Renal pelvis (tissue), 4 donors: Measurements from ENCODE around the gene NTNG2. TPM values are rescaled to one million over a fixed set of nuclear protein-coding genes. Genes with fewer than 3 reads are reported as not detected.
A peak's percentile ranks its signal among the peaks of the same experiment; 100 is the strongest.

Experiments
- DNase-seq: peaks from one replicate; pipeline ENCODE4 v3.0.0-alpha.2; 2013
- polyA plus RNA-seq, 3 donors: library from polyadenylated mRNA; unstranded; fragments of 120-200 nt; gene quantifications; one replicate each; pipeline ENCODE4 v1.2.1, GENCODE V29; 2013; ENCODE audit not compliant: insufficient read length in 3 of 3

NTNG2 gene
- polyA plus RNA-seq, 3 donors: 0.34 to 0.74 (median 0.41) TPM

GRCh38 chr9:132168851-132169250 lies 7.0 kb downstream of the NTNG2 start:
- DNase-seq: no peak

GRCh38 chr9:132169672-132170392 lies 8.0 kb downstream of the NTNG2 start:
- DNase-seq: no peak

- DNase-seq: no peak
Observed at GRCh38 chr9:132171702-132172101, 9.8 kb downstream of the NTNG2 start.

GRCh38 chr9:132172185-132172584 lies 10.3 kb downstream of the NTNG2 start:
- DNase-seq: no peak

- no peak for DNase-seq
Observed at GRCh38 chr9:132175431-132175830, 13.6 kb downstream of the NTNG2 start.

GRCh38 chr9:132176338-132176737 lies 14.5 kb downstream of the NTNG2 start:
- no peak for DNase-seq

DNA sequence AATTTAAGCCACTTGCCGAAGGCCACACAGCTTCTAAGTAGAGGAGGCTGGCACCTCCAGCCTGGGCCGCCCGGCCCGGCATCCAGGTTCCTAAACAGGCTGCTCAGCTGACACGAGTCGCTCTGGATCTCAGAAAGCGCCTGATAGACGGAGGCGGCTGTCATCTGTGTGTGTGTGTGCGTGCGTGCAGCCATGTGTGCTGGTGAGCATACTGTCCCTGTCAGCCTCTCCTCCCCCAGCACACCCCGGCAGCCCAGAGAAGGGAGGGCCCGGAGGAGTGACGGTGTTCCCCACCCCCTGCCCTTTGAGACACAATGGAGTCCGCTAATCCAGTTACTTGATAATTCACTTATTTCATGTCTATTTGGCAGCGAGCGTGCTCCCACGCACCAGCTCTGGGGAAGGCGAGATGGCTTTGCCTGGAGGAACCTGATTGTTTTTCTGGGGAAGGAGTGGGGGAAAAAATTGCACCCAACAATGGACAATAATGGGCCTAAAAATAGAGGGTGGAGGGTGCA lies 20.0 kb downstream of the NTNG2 start:
- peak; percentile 87 for DNase-seq

GRCh38 chr9:132182314-132183091 lies 20.6 kb downstream of the NTNG2 start:
- peak; percentile 55 for DNase-seq

GRCh38 chr9:132183134-132183533 lies 21.3 kb downstream of the NTNG2 start:
- no peak for DNase-seq

DNA sequence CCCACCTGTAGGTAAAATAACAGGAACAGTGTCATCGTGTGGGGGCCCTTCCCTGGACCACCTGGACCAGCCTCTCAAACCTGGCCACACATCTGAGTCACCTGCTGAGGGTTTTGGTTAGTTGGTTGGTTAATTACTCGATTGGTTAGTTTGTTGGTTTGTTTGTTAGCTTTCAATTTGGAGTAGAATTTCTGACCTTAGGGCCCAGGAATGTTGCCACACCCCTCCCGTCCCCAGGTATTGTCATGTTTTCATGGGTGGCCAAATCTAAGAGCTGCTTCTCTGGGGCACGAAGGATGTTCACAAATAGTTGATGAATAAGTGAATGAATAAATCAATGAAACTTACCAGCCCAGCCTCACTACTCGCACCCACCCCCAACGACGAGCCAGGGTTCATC lies 21.9 kb downstream of the NTNG2 start:
- no peak for DNase-seq

DNA sequence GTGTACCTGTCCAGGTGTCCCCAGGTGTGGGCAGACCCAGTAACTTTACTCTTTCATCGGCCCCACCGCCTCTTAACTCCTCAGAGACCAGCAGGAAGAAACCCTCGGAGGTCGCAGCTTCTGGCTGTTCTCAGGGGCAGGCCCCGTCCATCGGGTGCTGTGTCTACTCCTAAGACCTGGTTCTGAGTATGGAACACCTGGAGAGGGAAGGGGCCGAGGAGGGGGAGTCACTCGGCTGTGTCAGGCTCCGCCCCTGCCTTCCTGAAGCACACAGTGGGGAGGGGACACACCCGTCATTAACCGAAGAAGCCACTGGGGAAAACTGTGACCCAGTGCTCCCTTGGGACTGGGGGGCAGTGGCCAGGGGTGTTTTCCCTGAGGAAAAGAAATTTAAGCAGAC lies 22.3 kb downstream of the NTNG2 start:
- DNase-seq: no peak

DNA sequence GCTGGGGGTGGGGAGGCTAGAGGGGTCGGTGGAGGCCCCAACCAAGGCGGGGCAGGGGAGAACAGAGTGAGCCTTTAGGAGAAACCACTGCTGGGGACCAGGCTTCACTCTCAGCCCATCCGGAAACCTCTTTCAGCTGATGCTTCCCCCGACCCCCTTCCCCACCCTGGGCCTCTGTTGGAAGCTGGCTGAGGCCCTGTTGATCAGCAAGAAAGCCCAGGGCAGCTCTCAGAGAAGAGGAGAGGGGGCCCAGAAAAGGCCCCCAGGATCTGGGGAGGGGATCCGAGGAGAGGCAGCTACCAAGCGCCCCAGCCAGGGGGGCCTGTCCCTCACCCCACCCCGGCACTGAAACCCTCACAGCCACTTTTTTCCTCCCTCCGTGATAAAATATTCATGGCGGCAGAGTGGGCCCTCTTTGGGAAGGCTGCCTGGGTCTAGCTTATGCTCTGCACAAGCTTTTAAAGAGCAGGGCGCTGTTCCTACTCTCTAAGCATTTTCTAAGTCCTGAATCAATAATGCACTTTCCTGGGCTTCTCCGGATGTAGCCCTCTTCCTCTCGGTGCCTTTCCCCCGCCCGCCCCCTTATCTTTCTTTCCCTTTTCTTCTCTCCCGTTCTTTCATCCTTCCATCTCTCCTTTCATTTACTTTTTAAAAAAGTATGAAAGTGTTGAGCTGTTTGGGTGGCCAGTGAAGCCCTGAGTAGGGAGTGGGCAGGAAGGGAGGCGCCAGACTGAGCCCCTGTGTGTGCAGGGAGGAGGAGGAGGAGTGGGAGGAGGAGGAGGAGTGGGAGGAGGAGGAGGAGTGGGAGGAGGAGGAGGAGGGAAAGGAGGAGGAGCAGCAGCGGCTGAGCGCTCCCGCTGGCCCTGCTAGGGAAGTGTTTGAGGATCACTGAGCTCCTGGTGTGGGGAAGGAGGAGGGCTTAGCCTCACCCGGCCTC lies 23.5 kb downstream of the NTNG2 start:
- DNase-seq: no peak

DNA sequence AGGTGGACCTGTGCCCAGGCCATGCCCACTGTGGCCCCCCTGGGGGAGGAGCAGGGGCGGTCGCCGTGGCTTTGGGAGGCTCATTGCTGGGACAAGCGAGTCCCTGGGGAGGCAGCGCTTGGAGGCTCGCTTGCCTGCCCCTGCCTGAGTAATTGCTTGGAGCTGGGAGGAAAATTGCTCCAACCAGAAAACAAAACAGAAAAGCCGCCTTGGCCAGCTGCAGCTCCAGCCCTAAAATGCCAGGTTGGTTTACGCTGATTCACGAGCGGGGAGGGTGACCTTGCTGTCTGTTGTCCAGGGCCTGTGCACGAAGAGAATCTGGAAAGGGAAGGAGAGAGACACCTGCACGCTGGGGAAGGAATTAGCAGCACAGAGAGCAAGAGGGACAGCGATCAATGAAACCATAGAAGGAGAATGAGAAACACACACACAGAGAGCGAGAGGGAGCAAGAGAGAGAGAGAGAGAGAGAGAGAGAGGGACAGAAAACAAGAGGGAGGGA lies 25.3 kb downstream of the NTNG2 start:
- DNase-seq: peak; percentile 40

GRCh38 chr9:132190966-132191365 lies 29.1 kb downstream of the NTNG2 start:
- DNase-seq: no peak

DNA sequence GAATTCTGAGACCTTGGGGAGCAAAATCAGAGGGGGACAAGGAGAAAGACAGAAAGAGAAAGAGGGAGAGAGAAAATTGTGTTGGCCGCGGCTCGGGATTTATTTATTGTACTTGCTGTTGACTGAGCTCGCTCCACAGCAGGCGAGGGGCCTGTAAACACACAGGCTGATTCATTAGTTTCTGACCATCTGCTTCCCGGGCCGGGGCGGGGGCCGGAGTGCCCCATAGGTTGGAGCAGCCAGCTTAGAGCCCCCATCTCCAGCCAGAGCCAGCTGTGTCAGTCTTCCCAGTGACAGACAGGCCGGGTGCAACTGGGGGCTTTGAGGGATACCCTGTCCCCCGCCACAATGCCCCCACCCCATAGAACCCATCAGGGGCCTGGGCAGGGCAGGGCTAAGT lies 30.9 kb downstream of the NTNG2 start:
- DNase-seq: no peak

DNA sequence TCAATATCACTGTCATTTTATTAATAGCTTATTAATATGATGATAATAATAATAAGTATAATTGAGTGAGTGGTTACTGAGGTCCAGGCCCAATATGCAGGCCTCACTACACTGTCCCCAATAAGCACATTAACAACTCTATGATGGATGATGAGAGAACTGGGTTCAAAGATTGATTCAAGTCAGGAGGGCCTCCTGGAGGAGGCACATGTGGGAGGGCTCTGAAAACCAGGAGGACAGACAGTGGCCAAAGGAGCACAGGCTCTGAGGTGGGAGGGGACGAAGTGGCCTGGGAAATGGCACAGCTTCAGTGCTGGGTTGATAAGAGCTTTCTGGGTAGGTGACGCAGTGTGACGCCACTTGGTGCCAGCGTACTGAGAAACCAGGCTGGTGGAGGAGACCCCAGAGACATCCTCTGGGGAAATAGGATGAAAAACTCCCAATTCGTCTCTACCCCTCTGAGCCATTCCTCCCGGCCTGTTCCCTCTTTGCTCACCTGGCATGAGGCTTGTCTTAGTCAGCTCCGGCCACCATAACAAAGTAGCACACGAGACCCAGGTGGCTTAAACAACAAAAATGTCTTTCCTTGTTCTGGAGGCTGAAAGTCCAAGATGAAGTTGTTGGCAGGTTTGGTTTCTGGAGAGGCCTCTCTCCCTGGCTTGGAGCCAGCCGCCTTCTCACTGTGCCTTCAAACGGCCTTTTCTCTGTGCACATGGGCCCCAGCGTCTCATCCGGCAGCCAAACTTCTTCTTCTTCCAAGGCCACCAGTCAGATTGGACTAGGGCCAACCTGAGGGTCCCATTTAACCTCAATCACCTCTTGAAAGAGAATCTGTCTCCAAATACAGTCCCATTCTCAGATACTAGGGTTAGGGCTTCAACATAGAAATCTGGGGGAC lies 31.6 kb downstream of the NTNG2 start:
- DNase-seq: no peak

DNA sequence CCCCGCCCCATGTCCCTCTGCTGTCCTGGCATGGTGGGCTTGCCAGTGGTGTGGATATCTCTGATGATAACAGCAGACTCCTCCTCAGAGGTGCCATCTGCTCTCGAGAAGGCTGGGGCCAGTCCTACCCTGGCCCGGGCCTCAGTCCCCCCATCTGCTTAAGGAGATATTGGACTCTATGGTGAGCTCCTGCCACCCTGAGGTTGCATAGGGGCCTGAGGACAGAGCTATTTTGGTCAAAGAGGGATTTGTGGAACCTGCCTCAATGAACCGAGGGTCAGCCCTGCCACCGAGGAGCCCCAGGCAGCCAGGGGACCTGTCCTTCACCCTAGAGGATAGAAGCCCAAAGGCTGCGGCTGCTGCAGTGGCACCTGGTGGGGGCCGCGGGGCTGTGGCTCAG lies 32.6 kb downstream of the NTNG2 start:
- no peak for DNase-seq

DNA sequence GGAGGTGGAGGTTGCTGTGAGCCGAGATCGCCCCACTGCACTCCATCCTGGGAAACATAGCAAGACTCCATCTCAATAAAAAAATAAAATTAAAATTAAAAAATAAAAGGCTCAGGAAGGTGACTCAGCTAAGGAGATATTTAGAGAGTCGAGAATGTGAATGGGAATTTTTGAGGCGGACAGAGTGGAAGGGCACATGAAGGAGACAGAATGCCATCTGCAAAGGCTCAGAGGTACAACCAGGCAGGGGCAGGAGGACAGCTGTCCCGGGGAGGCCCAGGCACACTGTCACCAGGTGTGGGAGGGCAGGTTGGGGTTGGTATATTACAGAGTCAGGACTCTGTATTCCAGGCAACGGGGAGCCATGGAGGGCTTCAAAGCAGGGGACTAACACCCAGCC lies 35.5 kb downstream of the NTNG2 start:
- no peak for DNase-seq

GRCh38 chr9:132197856-132198550 lies 36.1 kb downstream of the NTNG2 start:
- no peak for DNase-seq

- no peak for DNase-seq
Observed at GRCh38 chr9:132199056-132199455, 37.2 kb downstream of the NTNG2 start.
